Activated T-helper 1 cell treated with anti-CD3 and anti-CD28 coated beads, Interleukin-12 subunit alpha, Interleukin-12 subunit beta, Interleukin-2, Interleukin-4 antibody, amounts not matched to agents 30 ng/mL and 10 ng/mL and 1 ng/mL, durations not matched to agents 14 hours and 24 hours and 36 hours (primary cell): ENCODE data around the gene PYCARD. TPM values are rescaled to one million over a fixed set of nuclear protein-coding genes. Genes with fewer than 3 reads are reported as not detected.

Experiments used
- total RNA-seq: library from RNA; stranded (reverse); gene quantifications from 2 replicates; pipeline ENCODE4 v1.2.3, GENCODE V29; 2022

The PYCARD gene
- total RNA-seq, 1 donor from 2014 or later, result 21.2 TPM

Other genes starting within 250 kb of the PYCARD start
- 34.0 and 38.8 TPM in 2 replicates for gene SETD1A, start 245.0 kb downstream of the PYCARD start, total RNA-seq
- gene HSD3B7, start 217.6 kb downstream of the PYCARD start, total RNA-seq, result 2.1 and 3.3 TPM in 2 replicates
- 0.34 and 0.49 TPM in 2 replicates for gene STX1B, start 192.1 kb downstream of the PYCARD start, total RNA-seq
- 56.4 and 58.7 TPM in 2 replicates for gene STX4, start 169.2 kb downstream of the PYCARD start, total RNA-seq
- 14.9 and 15.1 TPM in 2 replicates for gene ZNF668, start 128.5 kb downstream of the PYCARD start, total RNA-seq
- 25.3 and 26.1 TPM in 2 replicates for gene ZNF646, start 128.3 kb downstream of the PYCARD start, total RNA-seq
- 3.1 and 4.7 TPM in 2 replicates for gene PRSS53, start 113.8 kb downstream of the PYCARD start, total RNA-seq
- gene VKORC1, start 108.0 kb downstream of the PYCARD start, total RNA-seq, result 47.3 and 53.0 TPM in 2 replicates
- 43.6 and 44.8 TPM in 2 replicates for gene BCKDK, start 94.4 kb downstream of the PYCARD start, total RNA-seq
- 55.4 and 58.2 TPM in 2 replicates for gene KAT8, start 85.1 kb downstream of the PYCARD start, total RNA-seq
- gene PRSS8, start 67.0 kb downstream of the PYCARD start, total RNA-seq, result not detected in 2 replicates
- gene PRSS36, start 52.7 kb downstream of the PYCARD start, total RNA-seq, result 0.27 and 0.34 TPM in 2 replicates
- 950 and 955 TPM in 2 replicates for gene FUS, start 22.6 kb downstream of the PYCARD start, total RNA-seq
- gene TRIM72, start 11.4 kb upstream of the PYCARD start, total RNA-seq, result 0.10 and 0.15 TPM in 2 replicates
- not detected in 2 replicates for gene PYDC1, start 14.4 kb upstream of the PYCARD start, total RNA-seq
- gene ITGAM, start 57.2 kb upstream of the PYCARD start, total RNA-seq, result 14.2 and 16.8 TPM in 2 replicates
- gene ITGAX, start 152.4 kb upstream of the PYCARD start, total RNA-seq, result 63.8 and 65.0 TPM in 2 replicates
- gene ITGAD, start 190.6 kb upstream of the PYCARD start, total RNA-seq, result not detected in 2 replicates
- not detected in 2 replicates for gene COX6A2, start 225.6 kb upstream of the PYCARD start, total RNA-seq
- 0.21 and 0.22 TPM in 2 replicates for gene ZNF843, start 240.0 kb upstream of the PYCARD start, total RNA-seq